Activated CD4-positive, alpha-beta T cell treated with anti-CD3 and anti-CD28 coated beads, Interleukin-2, amount 50 U/mL, for 48 hours (primary cell): ENCODE data around the gene PLEKHO2.

Experiments
- DNase-seq, 2 experiments: peaks; one replicate each; pipeline ENCODE4 v3.0.0-alpha.2; 2020

Gene PLEKHO2

DNA sequence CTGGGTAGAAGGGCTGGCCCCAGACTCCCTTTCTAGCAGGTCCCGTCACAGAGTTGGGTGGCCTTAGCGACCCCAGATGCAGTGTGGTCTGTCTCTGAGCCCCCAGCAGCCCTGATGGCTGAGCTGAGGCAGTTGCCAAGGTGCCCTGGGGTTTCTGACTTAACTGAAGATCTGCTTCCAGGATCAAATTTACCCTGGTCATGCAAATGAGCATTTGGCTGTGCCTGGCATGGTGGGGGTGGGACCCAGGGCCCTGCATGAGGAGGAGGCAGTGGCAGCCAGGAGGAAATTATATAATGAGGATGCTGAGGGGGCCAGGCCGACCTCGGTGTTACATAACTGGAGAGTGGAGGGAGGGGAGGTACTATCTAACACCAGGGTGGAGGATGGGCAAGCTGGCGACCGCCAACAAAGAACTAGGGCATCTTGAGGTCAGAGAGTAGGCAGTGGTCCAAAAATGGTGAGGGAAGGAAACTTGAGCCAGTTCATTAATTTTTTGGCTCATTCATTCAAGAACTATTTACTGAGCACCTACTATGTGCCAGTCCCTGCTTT, 16.4 kb downstream of the PLEKHO2 start:
- no peak for DNase-seq

GRCh38 chr15:64859226-64859625, 17.5 kb downstream of the PLEKHO2 start:
- no peak for DNase-seq

DNA sequence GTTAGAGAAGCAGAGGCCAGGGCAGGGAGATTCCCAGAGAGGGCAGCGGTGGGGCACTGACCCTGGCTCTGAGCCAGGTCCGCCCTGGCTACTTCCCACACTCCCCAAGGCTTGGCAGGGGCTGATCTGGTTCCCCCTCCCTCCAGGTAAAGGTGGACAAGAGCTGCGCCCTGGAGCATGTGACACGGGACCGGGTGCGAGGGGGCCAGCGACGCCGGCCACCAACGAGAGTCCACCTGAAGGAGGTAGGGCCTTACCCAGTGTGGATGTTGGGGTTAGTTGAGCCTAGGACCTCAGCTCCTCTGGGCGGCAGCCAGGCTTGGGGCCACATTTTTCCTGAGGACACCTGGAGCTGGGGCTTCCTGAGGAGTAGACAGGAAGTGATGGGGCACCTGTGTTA, 19.6 kb downstream of the PLEKHO2 start:
- no peak for DNase-seq

GRCh38 chr15:64861960-64862359, 20.2 kb downstream of the PLEKHO2 start:
- no peak for DNase-seq

DNA sequence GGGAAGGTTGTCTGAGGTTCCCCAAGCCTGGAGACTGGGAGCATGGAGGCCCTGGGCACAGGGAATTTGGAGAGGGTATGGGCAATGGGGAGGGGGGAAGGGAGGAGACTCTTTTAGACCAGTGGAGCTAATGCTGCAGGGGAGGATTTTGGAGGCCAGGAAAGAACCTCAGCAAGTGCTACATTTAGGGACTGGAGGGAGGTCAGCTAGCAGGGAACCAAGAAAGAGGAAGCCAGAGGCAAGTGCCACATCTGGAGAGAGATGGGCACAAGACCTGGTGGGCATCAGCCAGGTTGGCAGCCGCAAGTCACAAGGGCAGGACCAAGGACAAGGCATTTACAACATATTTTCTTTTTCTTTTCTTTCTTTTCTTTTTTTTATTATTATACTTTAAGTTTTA, 20.7 kb downstream of the PLEKHO2 start:
- DNase-seq, result no peak

DNA sequence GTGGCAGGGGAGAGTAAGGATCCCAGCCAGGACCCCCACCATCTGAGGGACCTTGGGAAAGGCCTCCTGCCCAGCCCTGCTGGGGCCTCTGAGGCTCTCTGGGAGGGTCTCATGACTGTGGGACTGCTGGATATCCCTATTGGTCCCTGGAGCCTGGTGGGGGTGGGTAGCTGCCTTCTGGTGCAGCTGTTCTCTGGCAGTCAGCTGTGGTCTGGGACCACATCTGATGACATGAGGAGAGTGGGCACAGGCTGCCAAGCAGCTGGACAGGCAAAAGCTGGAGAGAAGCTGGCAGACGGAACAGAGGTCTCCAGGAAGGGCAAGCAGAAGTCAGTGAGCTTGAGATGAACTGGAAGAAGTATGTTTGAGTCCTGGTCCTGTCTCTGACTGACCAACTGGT, 22.4 kb downstream of the PLEKHO2 start:
- DNase-seq, result no peak

GRCh38 chr15:64865126-64865997, 23.6 kb downstream of the PLEKHO2 start:
- no peak for DNase-seq

DNA sequence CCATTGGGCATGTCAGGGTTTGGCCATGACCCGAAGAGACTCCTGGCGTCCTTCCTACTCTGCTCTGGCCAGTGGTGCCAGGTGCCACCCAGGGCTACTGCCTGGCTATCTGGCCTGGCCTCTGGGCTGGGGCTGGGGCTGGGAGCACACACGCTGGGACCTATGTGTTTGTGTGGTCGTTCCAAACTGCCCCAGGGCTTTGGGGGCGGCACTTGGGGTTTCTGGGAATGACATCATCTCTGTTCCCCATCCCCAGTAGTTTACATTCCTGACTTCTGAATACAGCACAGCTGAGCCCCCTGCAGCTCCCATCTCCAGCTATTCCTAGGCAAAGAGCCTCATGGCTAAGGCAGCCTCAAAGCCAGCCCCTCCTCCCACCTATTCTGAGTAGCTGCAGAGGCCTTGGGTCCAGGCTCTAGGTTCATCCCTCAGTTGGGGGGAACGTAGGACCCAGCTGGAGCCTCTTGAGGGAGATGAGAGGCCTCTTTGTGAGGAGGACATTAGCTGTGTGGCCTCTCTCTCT, 24.3 kb downstream of the PLEKHO2 start:
- DNase-seq, result no peak

GRCh38 chr15:64869501-64869900, 27.8 kb downstream of the PLEKHO2 start:
- no peak for DNase-seq

DNA sequence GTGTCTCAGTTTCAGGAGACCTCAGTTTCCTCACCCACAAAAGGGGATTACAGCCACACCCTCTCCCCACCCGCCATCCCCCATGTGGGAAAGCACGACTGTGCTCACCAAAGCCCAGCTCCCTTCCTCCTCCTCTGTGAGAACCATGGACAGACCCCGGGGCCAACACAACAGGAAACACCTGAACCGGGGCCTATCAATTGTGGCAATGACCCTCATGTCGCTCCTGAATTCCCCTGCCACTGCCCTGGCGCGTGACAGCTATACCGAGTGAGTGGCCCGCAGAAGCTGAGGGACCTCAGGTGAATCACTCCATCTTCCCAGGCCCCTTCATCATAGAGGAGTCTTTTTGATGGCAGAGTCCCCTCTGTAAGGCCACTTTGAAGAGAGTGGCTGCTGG, 28.6 kb downstream of the PLEKHO2 start:
- DNase-seq, result no peak

DNA sequence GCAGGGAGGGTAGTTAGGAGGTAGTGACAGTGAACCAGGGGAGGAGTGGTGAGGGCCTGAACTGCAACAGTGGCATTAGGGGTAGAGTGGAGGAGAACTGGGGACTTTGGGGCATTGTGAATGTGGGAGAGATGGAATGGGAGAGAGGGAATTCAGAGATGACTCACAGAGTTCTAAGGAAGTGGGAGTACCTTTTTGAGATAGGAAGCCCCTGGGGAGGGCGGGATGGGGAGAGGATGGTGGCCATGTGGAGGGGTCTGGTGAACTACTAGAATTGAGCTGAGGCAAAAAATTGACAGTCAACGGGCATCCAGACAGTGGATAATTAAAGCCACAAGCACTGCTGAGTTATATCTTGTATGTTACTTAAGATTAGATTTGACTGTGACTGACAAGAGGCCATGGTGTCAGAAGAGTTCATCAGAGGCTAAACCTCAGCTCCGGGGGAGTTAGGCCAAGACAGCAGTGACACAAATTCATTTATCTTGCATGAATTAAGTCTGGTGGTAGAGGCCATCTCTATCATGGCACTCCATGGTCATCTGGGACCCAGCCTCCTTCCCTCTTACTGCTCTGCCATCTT, 34.0 kb downstream of the PLEKHO2 start:
- DNase-seq, result no peak

DNA sequence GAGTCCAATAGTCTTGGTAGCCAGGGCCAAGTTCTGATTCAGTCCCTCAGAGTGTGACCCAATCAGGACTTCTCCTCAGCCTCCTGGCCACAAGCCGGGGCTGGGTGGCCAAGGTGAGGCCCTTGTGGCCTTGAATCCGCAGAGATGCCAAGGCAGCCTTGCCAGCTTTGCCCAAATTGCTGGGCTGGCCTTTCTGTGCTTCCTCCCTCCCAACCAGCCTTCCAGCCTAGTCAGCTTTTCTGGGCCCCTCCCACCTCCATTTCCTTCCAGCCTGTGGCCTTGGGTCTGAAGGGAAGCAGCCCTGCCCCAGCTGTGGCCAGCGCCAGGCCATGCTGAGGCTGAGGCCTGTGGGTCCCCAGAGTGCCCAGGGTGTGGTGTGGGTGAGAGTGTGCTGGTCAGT, 35.7 kb downstream of the PLEKHO2 start:
- DNase-seq, result peak in 1 of 2 experiments; percentile 24

DNA sequence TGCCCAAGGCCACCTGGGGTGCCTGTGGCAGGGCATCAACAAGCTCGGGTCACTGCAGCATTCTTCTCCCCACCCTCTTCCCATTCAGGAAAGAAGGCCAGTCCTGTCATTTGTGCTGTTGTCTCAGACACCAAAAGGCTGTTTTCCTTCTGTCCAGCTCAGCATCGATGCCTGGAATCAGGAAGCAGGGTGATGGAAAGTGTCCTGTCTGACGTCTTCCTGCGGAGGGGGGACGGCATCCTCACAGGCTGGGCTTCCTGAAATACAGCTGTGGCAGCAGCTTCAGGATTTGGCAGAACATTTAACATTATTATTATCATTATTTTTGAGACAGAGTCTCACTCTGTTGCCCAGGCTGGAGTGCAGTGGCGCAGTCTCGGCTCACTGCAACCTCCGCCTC, 37.0 kb downstream of the PLEKHO2 start:
- no peak for DNase-seq

- DNase-seq, result peak in 1 of 2 experiments; percentile 33
These were observed 41.4 kb downstream of the PLEKHO2 start for GRCh38 chr15:64883100-64883581.

DNA sequence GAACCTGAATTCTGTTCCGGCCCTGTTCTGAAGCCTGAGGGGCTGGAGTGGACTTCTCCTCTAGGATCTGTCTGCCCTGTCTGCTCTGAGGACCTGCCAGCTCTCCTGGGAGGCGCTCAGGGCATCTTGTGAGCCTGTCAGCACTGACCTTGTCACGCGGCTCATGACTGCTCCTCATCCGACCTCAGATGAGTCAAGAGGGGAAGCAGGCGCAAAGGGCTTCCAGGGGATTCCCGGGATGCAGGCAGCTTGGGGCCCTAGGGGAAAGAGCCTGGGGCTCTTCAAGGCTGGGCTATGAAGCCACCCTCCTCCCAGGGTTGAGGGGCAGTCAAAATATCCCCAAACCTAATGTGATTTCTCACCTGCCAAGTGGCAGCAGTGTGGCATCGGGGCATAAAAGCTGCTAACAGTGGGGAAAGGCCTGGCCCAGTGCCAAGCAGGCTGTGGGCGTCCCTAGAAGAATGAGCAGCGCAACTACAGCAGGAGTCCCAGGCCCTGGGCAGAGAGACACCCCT, 42.3 kb downstream of the PLEKHO2 start:
- peak; percentile 83 to 87 for DNase-seq

DNA sequence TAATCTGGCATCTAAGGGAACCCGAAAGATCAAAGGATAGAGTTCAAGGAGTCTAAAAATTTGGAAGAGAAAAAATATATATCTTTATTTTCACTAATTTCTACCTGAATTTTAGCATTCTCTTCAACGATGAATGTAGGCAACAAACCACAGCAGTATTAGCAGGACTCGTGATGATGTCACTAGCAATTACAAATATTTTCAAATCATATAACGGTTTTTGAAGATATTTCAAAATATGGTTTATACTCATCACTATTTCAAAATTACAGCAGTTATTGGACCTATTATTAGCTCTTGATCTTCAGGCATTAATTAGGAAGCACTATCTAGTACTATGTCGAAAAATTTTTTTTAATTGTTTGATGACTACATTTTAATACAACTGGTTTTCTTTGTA, 43.0 kb downstream of the PLEKHO2 start:
- DNase-seq, result no peak

- no peak for DNase-seq
These were observed 46.6 kb downstream of the PLEKHO2 start for GRCh38 chr15:64888336-64888735.

- no peak for DNase-seq
These were observed 49.8 kb downstream of the PLEKHO2 start for GRCh38 chr15:64891561-64891960.

DNA sequence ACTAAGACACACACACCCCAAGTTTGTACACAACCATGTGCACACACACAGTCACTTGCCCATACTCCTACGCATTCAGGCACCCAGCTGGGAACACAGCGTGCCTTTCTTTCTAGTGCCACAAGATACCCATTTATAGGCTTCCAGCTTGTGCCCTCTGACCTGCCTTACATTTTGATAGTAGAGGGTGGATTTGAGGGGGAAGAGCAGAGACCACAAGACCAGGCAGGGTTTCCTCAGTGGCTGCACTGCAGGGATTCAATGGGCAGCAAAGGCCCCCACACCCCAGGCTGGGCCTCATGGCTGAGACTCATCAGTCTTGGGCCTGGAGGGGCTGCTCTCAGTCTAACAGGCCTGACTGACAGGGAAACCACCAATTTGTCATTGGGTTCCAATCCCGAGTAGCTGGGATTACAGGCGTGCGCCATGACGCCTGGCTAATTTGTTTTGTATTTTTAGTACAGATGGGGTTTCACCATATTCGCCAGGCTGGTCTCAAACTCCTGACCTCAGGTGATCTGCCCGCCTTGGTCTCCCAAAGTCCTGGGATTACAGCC, 51.2 kb downstream of the PLEKHO2 start:
- peak; percentile 60 to 70 for DNase-seq

DNA sequence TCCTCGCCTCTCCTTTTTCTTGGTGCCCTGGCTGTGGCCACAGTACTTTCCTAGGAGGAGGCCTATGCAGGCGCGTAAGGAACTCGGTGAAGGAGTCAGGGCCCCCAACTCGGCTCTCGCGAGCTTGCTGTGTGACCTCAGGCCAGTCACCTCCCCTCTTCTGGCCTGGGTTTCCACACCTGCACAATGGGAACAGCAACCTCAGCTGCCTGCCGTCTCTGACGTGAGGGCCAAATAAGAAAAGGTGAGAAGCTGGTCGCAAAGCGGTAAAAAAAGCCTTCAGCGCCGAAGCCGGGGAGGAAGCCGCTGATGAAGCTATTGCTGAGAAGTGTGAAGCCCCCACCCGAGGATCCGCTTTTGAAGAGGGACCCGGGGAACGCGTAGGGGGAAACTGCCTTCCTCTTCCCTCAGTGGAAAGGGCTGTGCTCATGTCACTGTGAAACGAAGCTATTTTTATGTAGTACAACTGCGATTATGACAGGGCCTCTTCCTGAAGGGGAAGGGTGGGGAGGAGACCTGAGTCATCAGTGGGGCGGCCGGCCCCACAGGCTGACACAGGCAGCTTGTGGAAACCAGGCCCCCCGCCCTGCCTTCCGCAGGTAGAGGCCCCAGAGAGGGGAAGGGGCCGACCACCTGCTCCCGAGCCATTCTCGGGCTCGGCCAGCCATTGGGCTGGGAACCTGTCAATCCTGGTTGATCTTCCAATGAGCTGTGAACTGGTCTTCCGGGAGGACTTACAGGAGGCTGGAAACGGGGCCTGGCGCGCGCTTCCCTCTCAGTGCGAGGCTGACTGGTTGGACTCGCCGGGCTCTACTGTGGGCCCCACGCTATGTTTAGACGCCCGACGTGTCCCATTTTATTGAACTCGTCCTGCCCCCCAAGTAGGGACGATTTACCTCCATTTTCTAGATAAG, 52.0 kb downstream of the PLEKHO2 start:
- DNase-seq, result peak; percentile 97 to 98

- DNase-seq, result peak; percentile 72 to 78
These were observed 52.8 kb downstream of the PLEKHO2 start for GRCh38 chr15:64894395-64895056.
